GM19240 (cell line): ENCODE measurements around the gene TWF2.

Experiments
- DNase-seq: peaks from one replicate; pipeline ENCODE4 v3.0.0; 2011; ENCODE audit warnings: low spot score; ENCODE audit not compliant: insufficient read length

TWF2 gene

GRCh38 chr3:52257911-52258310 lies 19.0 kb upstream of the TWF2 start:
- DNase-seq = no peak

- DNase-seq = no peak
These were observed 17.7 kb upstream of the TWF2 start for GRCh38 chr3:52256622-52257021.

- no peak for DNase-seq
These were observed 17.2 kb upstream of the TWF2 start for GRCh38 chr3:52256159-52256558.

- DNase-seq = no peak
These were observed 15.7 kb upstream of the TWF2 start for GRCh38 chr3:52254608-52255007.

- DNase-seq = peak; percentile 96
These were observed 14.7 kb upstream of the TWF2 start for GRCh38 chr3:52253314-52254304.

GRCh38 chr3:52250122-52250521 lies 11.2 kb upstream of the TWF2 start:
- DNase-seq = no peak

GRCh38 chr3:52249683-52250082 lies 10.7 kb upstream of the TWF2 start:
- DNase-seq = no peak

GRCh38 chr3:52248816-52249547 lies 10.0 kb upstream of the TWF2 start:
- DNase-seq = no peak

GRCh38 chr3:52248165-52248541 lies 9.2 kb upstream of the TWF2 start:
- no peak for DNase-seq

GRCh38 chr3:52247409-52248164 lies 8.6 kb upstream of the TWF2 start:
- no peak for DNase-seq

GRCh38 chr3:52246728-52247408 lies 7.9 kb upstream of the TWF2 start:
- no peak for DNase-seq

GRCh38 chr3:52246264-52246620 lies 7.3 kb upstream of the TWF2 start:
- DNase-seq = no peak

- DNase-seq = peak; percentile 18
These were observed 6.6 kb upstream of the TWF2 start, which contains the start of gene PPM1M for GRCh38 chr3:52245322-52246263. TSS of gene PPM1M (plus strand) at chr3:52245759. CDS start at chr3:52245825, 66 bp downstream.

GRCh38 chr3:52243791-52244628 lies 5.1 kb upstream of the TWF2 start:
- peak; percentile 67 for DNase-seq

GRCh38 chr3:52242039-52242438 lies 3.1 kb upstream of the TWF2 start:
- no peak for DNase-seq

- no peak for DNase-seq
These were observed 2.0 kb upstream of the TWF2 start for GRCh38 chr3:52240886-52241370.

- no peak for DNase-seq
These were observed 1.3 kb upstream of the TWF2 start for GRCh38 chr3:52240059-52240885.

- no peak for DNase-seq
These were observed 681 bp downstream of the TWF2 start for GRCh38 chr3:52238193-52238760.
